AG04449 (cell line): ENCODE data around the gene INO80C.

ENCODE experiments used
- CTCF ChIA-PET: fragments of 350-600 bp; formaldehyde crosslinking; extraction: SDS; loops from one replicate; lab custom pipeline; 2021; ENCODE audit warnings: antibody characterized with exemption; lab: Yijun Ruan, JAX
- POLR2A ChIA-PET: fragments of 400-600, 350-600 bp; formaldehyde crosslinking; extraction: SDS; loops from one replicate; lab custom pipeline; 2020; ENCODE audit warnings: antibody characterized with exemption, inconsistent platforms; lab: Yijun Ruan, JAX
- DNase-seq: peaks from one replicate; pipeline ENCODE4 v3.0.0-alpha.2; 2010; ENCODE audit warnings: low read depth, low spot score
- H3K4me3 ChIP-seq: 2 replicates; pipeline ENCODE4 v1.5.1; 2011; ENCODE audit warnings: low read depth, mild to moderate bottlenecking, control low read depth, low read length
- CTCF ChIP-seq: IDR thresholded peaks from one replicate; pipeline ENCODE4 v1.5.1; 2011; ENCODE audit warnings: mild to moderate bottlenecking, moderate library complexity, low read length, control low read depth, inconsistent platforms; ENCODE audit not compliant: insufficient read depth; ENCODE audit errors: missing control alignments

INO80C gene

GRCh38 chr18:35519148-35519899 is 21.6 kb upstream of the INO80C start:
- no peak overlapping the region for H3K4me3 ChIP-seq
- ChIA-PET CTCF (no interaction called here), POLR2A (no interaction called here)
- no peak for DNase-seq
- no peak for TF ChIP-seq CTCF

- ChIA-PET POLR2A (no interaction called here), CTCF (no interaction called here)
- TF ChIP-seq CTCF, result no peak
- DNase-seq, result no peak
- no peak overlapping the region for H3K4me3 ChIP-seq
These were observed 20.0 kb upstream of the INO80C start for GRCh38 chr18:35517715-35518114.

- TF ChIP-seq CTCF, result no peak
- ChIA-PET CTCF (no interaction called here), POLR2A (no interaction called here)
- no peak overlapping the region for H3K4me3 ChIP-seq
- DNase-seq, result no peak
These were observed 19.0 kb upstream of the INO80C start for GRCh38 chr18:35516789-35517188.

- DNase-seq, result no peak
- POLR2A ChIA-PET, result no interaction called here
- no peak overlapping the region for H3K4me3 ChIP-seq
- CTCF ChIA-PET, result no interaction called here
- no peak for TF ChIP-seq CTCF
These were observed 18.6 kb upstream of the INO80C start for GRCh38 chr18:35516351-35516750.

GRCh38 chr18:35515460-35516130 is 17.8 kb upstream of the INO80C start:
- TF ChIP-seq CTCF, result no peak
- CTCF ChIA-PET, result no interaction called here
- no peak for DNase-seq
- H3K4me3 ChIP-seq, result no peak overlapping the region
- POLR2A ChIA-PET, result no interaction called here

- no peak for TF ChIP-seq CTCF
- CTCF ChIA-PET, result interaction anchor here (0.7 to 1.5 kb wide), 3 partner anchors 7 to 106 kb away, joined by 3 read pairs; no protein-coding TSS in a partner anchor
- no peak overlapping the region for H3K4me3 ChIP-seq
- DNase-seq, result no peak
- POLR2A ChIA-PET, result no interaction called here
These were observed 17.1 kb upstream of the INO80C start for GRCh38 chr18:35514752-35515459.
